NT2/D1 (cell line): Measurements from ENCODE around the gene POLR1H.
"Not testable (repeated sequence)": the region's sequence is repeated elsewhere in the genome, so short reads cannot be mapped to it uniquely, and the experiment has no call there.

Experiments
- DNase-seq: peaks from one replicate; pipeline ENCODE4 v3.0.0-alpha.2; 2011; ENCODE audit warnings: low read depth, low spot score
- H3K27me3 ChIP-seq: 2 replicates; pipeline ENCODE4 v1.6.0; 2011; ENCODE audit warnings: mild to moderate bottlenecking; ENCODE audit not compliant: insufficient read length, insufficient read depth
- H3K36me3 ChIP-seq: 2 replicates; pipeline ENCODE4 v1.6.1; 2011; ENCODE audit warnings: mild to moderate bottlenecking, low read length, mixed read lengths; ENCODE audit not compliant: insufficient read depth, insufficient read length
- H3K4me1 ChIP-seq: 2 replicates; pipeline ENCODE4 v1.5.1; 2011; ENCODE audit not compliant: insufficient read depth, insufficient read length
- H3K4me3 ChIP-seq: 2 replicates; pipeline ENCODE4 v1.5.1; 2011; ENCODE audit warnings: low read depth; ENCODE audit not compliant: insufficient read length
- H3K9ac ChIP-seq: 2 replicates; pipeline ENCODE4 v1.6.0; 2011; ENCODE audit warnings: low read depth; ENCODE audit not compliant: insufficient read length
- H3K9me3 ChIP-seq: 2 replicates; pipeline ENCODE4 v1.5.1; 2011; ENCODE audit warnings: mild to moderate bottlenecking, low read length; ENCODE audit not compliant: insufficient read depth
- SUZ12 ChIP-seq: IDR thresholded peaks from 2 replicates; pipeline ENCODE4 v1.6.1; 2011; ENCODE audit not compliant: insufficient read length, insufficient read depth; ENCODE audit errors: extremely low read depth
- YY1 ChIP-seq: IDR thresholded peaks from 2 replicates; pipeline ENCODE4 v1.6.1; 2011; ENCODE audit not compliant: insufficient read length, insufficient read depth
- ZNF274 ChIP-seq: IDR thresholded peaks from 2 replicates; pipeline ENCODE4 v1.6.1; 2011; ENCODE audit warnings: mild to moderate bottlenecking, low read depth, low read length

The POLR1H gene, protein sequence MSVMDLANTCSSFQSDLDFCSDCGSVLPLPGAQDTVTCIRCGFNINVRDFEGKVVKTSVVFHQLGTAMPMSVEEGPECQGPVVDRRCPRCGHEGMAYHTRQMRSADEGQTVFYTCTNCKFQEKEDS

GRCh38 chr6:30061092-30061857, at the start of gene POLR1H:
Gene POLR1H (plus strand): TSS chr6:30061265. CDS start chr6:30061525, 260 bp downstream.
- peak within 1 kb of the TSS; percentile 73 for H3K4me3 ChIP-seq
- H3K9ac ChIP-seq = peak within 1 kb of the TSS; percentile 75
- peak; percentile 87 for DNase-seq
- H3K4me1 ChIP-seq = no peaks in the 10 kb centered on the region
- no peaks in the 10 kb centered on the region for H3K27me3 ChIP-seq
- no peak for TF ChIP-seq ZNF274
- TF ChIP-seq SUZ12 = no peak
- no peak for TF ChIP-seq YY1
- H3K9me3 ChIP-seq = no peaks in the 10 kb centered on the region
- H3K36me3 ChIP-seq = peaks cover 26% of the 10 kb centered on the region

GRCh38 chr6:30013291-30013922, 47.7 kb upstream of the POLR1H start:
- Histone ChIP-seq H3K27me3 (peaks cover 12% of the 10 kb centered on the region), H3K9ac (no peak overlapping the region), H3K4me3 (no peak overlapping the region), H3K9me3 (no peaks in the 10 kb centered on the region), H3K36me3 (no peaks in the 10 kb centered on the region), H3K4me1 (no peaks in the 10 kb centered on the region)
- no peak for DNase-seq
- TF ChIP-seq ZNF274 (no peak), YY1 (no peak), SUZ12 (no peak)

DNA sequence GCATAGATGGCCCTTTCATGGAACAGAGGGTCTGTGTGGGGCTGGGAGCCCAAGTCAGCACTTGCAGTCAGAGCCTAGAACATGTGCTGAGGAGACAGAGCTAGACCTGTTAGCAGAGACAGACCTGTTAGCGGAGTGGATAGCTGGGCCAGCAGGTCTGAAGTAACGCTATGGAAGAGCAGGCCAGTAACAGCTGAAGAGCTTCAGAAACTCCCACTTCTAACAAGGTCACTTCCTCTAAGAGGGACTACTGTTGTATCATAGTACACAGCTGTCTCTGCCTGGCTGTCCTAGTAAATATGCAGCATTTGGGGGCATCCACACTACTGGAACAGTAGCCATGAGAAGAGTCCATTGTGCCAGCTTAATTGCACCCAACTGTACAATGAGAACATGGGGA, 41.2 kb upstream of the POLR1H start:
- no peak for DNase-seq
- no peaks in the 10 kb centered on the region for H3K36me3 ChIP-seq

GRCh38 chr6:30020626-30021025, 40.4 kb upstream of the POLR1H start:
- Histone ChIP-seq H3K4me1 (no peaks in the 10 kb centered on the region), H3K9ac (no peak overlapping the region), H3K4me3 (no peak overlapping the region), H3K36me3 (no peaks in the 10 kb centered on the region), H3K9me3 (no peaks in the 10 kb centered on the region), H3K27me3 (no peaks in the 10 kb centered on the region)
- no peak for DNase-seq
- TF ChIP-seq YY1 (no peak), SUZ12 (no peak), ZNF274 (no peak)

More for the DNA sequence above, 41.2 kb upstream of the POLR1H start:
- Histone ChIP-seq H3K4me1 (no peaks in the 10 kb centered on the region), H3K9me3 (no peaks in the 10 kb centered on the region), H3K9ac (no peak overlapping the region), H3K4me3 (no peak overlapping the region), H3K27me3 (no peaks in the 10 kb centered on the region)
- no peak for TF ChIP-seq ZNF274

DNA sequence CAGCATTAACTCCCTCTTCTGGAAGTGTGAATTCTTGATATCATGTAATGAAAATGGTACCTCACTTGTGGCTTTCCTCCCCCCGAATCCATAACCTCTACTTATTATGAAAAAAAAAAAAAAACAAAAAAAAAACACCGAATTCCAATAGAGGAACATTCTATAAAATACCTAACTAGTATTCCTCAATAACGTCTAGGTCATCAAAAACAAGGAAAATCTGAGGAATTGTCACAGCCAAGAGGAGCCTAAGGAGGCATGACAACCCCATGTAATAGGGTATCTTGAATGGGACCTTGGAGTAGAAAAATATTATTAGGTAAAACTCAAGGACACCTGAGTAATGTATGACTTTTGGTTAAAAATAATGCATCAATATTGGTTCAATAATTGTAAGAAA, 38.9 kb upstream of the POLR1H start:
- H3K4me1 ChIP-seq = no peaks in the 10 kb centered on the region
- no peaks in the 10 kb centered on the region for H3K27me3 ChIP-seq
- no peak for DNase-seq
- H3K9me3 ChIP-seq = no peaks in the 10 kb centered on the region
- TF ChIP-seq SUZ12 (no peak), YY1 (no peak), ZNF274 (no peak)
- H3K4me3 ChIP-seq = no peak overlapping the region
- H3K9ac ChIP-seq = no peak overlapping the region
- H3K36me3 ChIP-seq = no peaks in the 10 kb centered on the region

- not testable (repeated sequence) for DNase-seq, H3K9ac ChIP-seq, H3K4me1 ChIP-seq, H3K27me3 ChIP-seq, H3K36me3 ChIP-seq, H3K4me3 ChIP-seq, H3K9me3 ChIP-seq
These were observed 38.4 kb upstream of the POLR1H start for GRCh38 chr6:30022712-30023111.

- H3K4me1 ChIP-seq = no peaks in the 10 kb centered on the region
- H3K9me3 ChIP-seq = no peaks in the 10 kb centered on the region
- no peaks in the 10 kb centered on the region for H3K36me3 ChIP-seq
- no peak for DNase-seq
- H3K27me3 ChIP-seq = no peaks in the 10 kb centered on the region
- H3K4me3 ChIP-seq = no peak overlapping the region
- TF ChIP-seq SUZ12 (no peak), YY1 (no peak), ZNF274 (no peak)
- no peak overlapping the region for H3K9ac ChIP-seq
These were observed 35.9 kb upstream of the POLR1H start for GRCh38 chr6:30025186-30025585.
